Measurements from ENCODE around the gene ZNF385C. TPM values are rescaled to one million over a fixed set of nuclear protein-coding genes. Genes with fewer than 3 reads are reported as not detected.

Gene ZNF385C
- total RNA-seq, 1 donor from 2014 or later: 1.2 TPM

GRCh38 chr17:41989702-41990419 lies 108.4 kb downstream of the ZNF385C start:
- no peak for DNase-seq (ENCODE audit: low spot score)

GRCh38 chr17:41988418-41988817 lies 109.9 kb downstream of the ZNF385C start:
- DNase-seq (ENCODE audit: low spot score): no peak

- no peak for DNase-seq (ENCODE audit: low spot score)
Observed at GRCh38 chr17:41987642-41988041, 110.6 kb downstream of the ZNF385C start.

GRCh38 chr17:41986634-41987033 lies 111.6 kb downstream of the ZNF385C start:
- DNase-seq (ENCODE audit: low spot score): no peak

GRCh38 chr17:41985919-41986318 lies 112.4 kb downstream of the ZNF385C start:
- no peak for DNase-seq (ENCODE audit: low spot score)

GRCh38 chr17:41984454-41984853 lies 113.8 kb downstream of the ZNF385C start:
- DNase-seq (ENCODE audit: low spot score): no peak

GRCh38 chr17:41982026-41982760 lies 116.1 kb downstream of the ZNF385C start:
- peak; percentile 48 for DNase-seq (ENCODE audit: low spot score)

GRCh38 chr17:41977991-41978390 lies 120.3 kb downstream of the ZNF385C start:
- DNase-seq (ENCODE audit: low spot score): no peak

- no peak for DNase-seq (ENCODE audit: low spot score)
Observed at GRCh38 chr17:41976142-41976768, 122.0 kb downstream of the ZNF385C start.

Other genes with a start within 250 kb of the ZNF385C start
- 31.5 TPM for gene KLHL11, start 233.1 kb downstream of the ZNF385C start, total RNA-seq (ENCODE audit: insufficient read depth, low replicate concordance)
- 66.2 TPM for gene ACLY, start 179.5 kb downstream of the ZNF385C start, total RNA-seq (ENCODE audit: insufficient read depth, low replicate concordance)
- not detected for gene ODAD4, start 167.9 kb downstream of the ZNF385C start, total RNA-seq (ENCODE audit: insufficient read depth, low replicate concordance)
- 28.6 TPM for gene CNP, start 131.7 kb downstream of the ZNF385C start, total RNA-seq (ENCODE audit: insufficient read depth, low replicate concordance)
- gene DNAJC7, start 81.0 kb downstream of the ZNF385C start, total RNA-seq (ENCODE audit: insufficient read depth, low replicate concordance): 60.9 TPM
- 41.2 TPM for gene NKIRAS2, start 78.4 kb downstream of the ZNF385C start, total RNA-seq (ENCODE audit: insufficient read depth, low replicate concordance)
- 1.2 TPM for gene C17orf113, start 47.9 kb downstream of the ZNF385C start, total RNA-seq (ENCODE audit: insufficient read depth, low replicate concordance)
- 6.3 TPM for gene DHX58, start 14.2 kb upstream of the ZNF385C start, total RNA-seq (ENCODE audit: insufficient read depth, low replicate concordance)
- gene KAT2A, start 22.9 kb upstream of the ZNF385C start, total RNA-seq (ENCODE audit: insufficient read depth, low replicate concordance): 9.1 TPM
- gene HSPB9, start 24.3 kb upstream of the ZNF385C start, total RNA-seq (ENCODE audit: insufficient read depth, low replicate concordance): not detected
- 27.7 TPM for gene RAB5C, start 56.5 kb upstream of the ZNF385C start, total RNA-seq (ENCODE audit: insufficient read depth, low replicate concordance)
- not detected for gene KCNH4, start 82.7 kb upstream of the ZNF385C start, total RNA-seq (ENCODE audit: insufficient read depth, low replicate concordance)
- not detected for gene HCRT, start 87.0 kb upstream of the ZNF385C start, total RNA-seq (ENCODE audit: insufficient read depth, low replicate concordance)
- gene GHDC, start 96.0 kb upstream of the ZNF385C start, total RNA-seq (ENCODE audit: insufficient read depth, low replicate concordance): 7.5 TPM
- 51.8 TPM for gene STAT5B, start 177.9 kb upstream of the ZNF385C start, total RNA-seq (ENCODE audit: insufficient read depth, low replicate concordance)
- gene STAT5A, start 190.0 kb upstream of the ZNF385C start, total RNA-seq (ENCODE audit: insufficient read depth, low replicate concordance): 66.7 TPM

All from umbilical cord (tissue), 2 donors.